Stimulated activated CD8-positive, alpha-beta memory T cell treated with anti-CD3 and anti-CD28 coated beads, Interleukin-15, amount 100 ng/mL, for 48 hours (primary cell): ENCODE results near the gene ANKAR.
"Not testable (repeated sequence)": the region's sequence is repeated elsewhere in the genome, so short reads cannot be mapped to it uniquely, and the experiment has no call there.

Experiments used
- DNase-seq, 2 donors: peaks; one replicate each; pipeline ENCODE4 v3.0.0-alpha.2; 2020; ENCODE audit warnings: low read depth in 2 of 2

ANKAR gene

GRCh38 chr2:189709501-189710221, 35.2 kb downstream of the ANKAR start:
- DNase-seq: no peak

DNA sequence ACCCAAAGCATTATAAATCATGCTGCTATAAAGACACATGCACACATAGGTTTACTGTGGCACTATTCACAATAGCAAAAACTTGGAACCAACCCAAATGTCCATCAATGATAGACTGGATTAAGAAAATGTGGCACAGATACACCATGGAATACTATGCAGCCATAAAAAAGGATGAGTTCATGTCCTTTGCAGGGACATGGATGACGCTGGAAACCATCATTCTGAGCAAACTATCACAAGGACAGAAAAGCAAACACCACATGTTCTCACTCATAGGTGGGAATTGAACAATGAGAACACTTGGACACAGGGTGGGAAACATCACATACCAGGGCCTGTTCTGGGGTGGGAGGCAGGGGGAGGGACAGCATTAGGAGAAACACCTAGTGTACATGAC, 43.1 kb downstream of the ANKAR start:
- not testable (repeated sequence) for DNase-seq

GRCh38 chr2:189719571-189719970, 45.1 kb downstream of the ANKAR start:
- DNase-seq: no peak

GRCh38 chr2:189723192-189723591, 48.7 kb downstream of the ANKAR start:
- DNase-seq: no peak
